Measurements from ENCODE around the gene PTGFRN.

DNA sequence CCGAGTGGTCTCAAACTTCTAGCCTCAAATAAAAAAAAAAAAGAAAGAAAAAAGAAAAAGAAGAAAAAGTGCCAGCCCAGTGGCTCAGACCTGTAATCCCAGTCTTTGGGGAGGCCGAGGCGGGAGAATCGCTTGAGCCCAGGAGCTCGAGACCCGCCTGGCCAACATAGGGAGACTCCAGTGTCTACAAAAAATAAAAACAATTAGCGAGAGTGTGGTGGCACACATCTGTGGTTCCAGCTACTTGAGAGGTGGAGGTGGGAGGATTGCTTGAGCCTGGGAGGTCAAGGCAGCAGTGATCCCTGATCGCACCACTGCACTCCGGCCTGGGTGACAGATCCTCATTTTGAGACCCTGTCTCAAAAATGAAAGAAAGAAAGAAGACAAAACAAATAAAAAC, 1.4 kb upstream of the PTGFRN start:
- TF ChIP-seq, protein P1, sequence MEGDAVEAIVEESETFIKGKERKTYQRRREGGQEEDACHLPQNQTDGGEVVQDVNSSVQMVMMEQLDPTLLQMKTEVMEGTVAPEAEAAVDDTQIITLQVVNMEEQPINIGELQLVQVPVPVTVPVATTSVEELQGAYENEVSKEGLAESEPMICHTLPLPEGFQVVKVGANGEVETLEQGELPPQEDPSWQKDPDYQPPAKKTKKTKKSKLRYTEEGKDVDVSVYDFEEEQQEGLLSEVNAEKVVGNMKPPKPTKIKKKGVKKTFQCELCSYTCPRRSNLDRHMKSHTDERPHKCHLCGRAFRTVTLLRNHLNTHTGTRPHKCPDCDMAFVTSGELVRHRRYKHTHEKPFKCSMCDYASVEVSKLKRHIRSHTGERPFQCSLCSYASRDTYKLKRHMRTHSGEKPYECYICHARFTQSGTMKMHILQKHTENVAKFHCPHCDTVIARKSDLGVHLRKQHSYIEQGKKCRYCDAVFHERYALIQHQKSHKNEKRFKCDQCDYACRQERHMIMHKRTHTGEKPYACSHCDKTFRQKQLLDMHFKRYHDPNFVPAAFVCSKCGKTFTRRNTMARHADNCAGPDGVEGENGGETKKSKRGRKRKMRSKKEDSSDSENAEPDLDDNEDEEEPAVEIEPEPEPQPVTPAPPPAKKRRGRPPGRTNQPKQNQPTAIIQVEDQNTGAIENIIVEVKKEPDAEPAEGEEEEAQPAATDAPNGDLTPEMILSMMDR (IDR thresholded peaks at IDR 0.05): no peak
- TF ChIP-seq ZFX (IDR thresholded peaks at IDR 0.05; ENCODE audit: borderline replicate concordance): no peak

All from 22Rv1 (cell line).